CD4-positive, alpha-beta T cell (primary cell): Measurements from ENCODE around the gene NUP62. TPM values are rescaled to one million over a fixed set of nuclear protein-coding genes. Genes with fewer than 3 reads are reported as not detected.

Experiments used
- ATAC-seq: fragments of 200-7000 bp; cut with Tn5 transposase; one replicate; pipeline ENCODE4 v1.10.0; 2022; ENCODE audit warnings: mild to moderate bottlenecking; ENCODE audit not compliant: poor library complexity
- CTCF ChIA-PET: fragments of 350-600 bp; sonication (Branson Sonifier 250); formaldehyde crosslinking; loops from one replicate; lab custom pipeline; 2021; ENCODE audit warnings: antibody characterized with exemption, inconsistent platforms; lab: Charles Lee
- POLR2A ChIA-PET: fragments of 350-600 bp; sonication (Branson Sonifier 250); formaldehyde crosslinking; loops from one replicate; lab custom pipeline; 2021; ENCODE audit warnings: antibody characterized with exemption, inconsistent platforms; lab: Charles Lee
- DNase-seq, 14 experiments: peaks; one replicate each; pipeline ENCODE4 v3.0.0-alpha.2; 2013 to 2020; ENCODE audit warnings: mixed read lengths in 2 of 14
- H3K27ac ChIP-seq, 2 donors: one replicate each; pipeline versions ENCODE4 v1.5.1 to v1.7.0; 2013; ENCODE audit warnings: low read length in 2 of 2, low read depth in 1 of 2, mild to moderate bottlenecking in 1 of 2
- H3K27me3 ChIP-seq, 2 experiments: 1 replicate in 1 of 2; 2 replicates in 1 of 2; pipeline versions ENCODE4 v1.6.1 to v1.7.0; 2013; ENCODE audit warnings: low read length in 2 of 2, control low read depth in 1 of 2, mild to moderate bottlenecking in 1 of 2, moderate library complexity in 1 of 2; ENCODE audit not compliant: insufficient read depth in 2 of 2, control insufficient read depth in 1 of 2
- H3K36me3 ChIP-seq: one replicate; pipeline ENCODE4 v1.6.1; 2013; ENCODE audit warnings: low read length, control low read depth; ENCODE audit not compliant: insufficient read depth
- H3K4me1 ChIP-seq: one replicate; pipeline ENCODE4 v1.6.1; 2013; ENCODE audit warnings: low read length, control low read depth; ENCODE audit not compliant: insufficient read depth
- H3K4me3 ChIP-seq: one replicate; pipeline ENCODE4 v1.5.1; 2013; ENCODE audit warnings: mild to moderate bottlenecking, low read length, moderate library complexity
- H3K9me3 ChIP-seq, 2 experiments: 1 replicate in 1 of 2; 2 replicates in 1 of 2; pipeline versions ENCODE4 v1.6.1 to v1.7.0; 2013; ENCODE audit warnings: low read length in 2 of 2, mild to moderate bottlenecking in 2 of 2, control low read depth in 1 of 2, moderate library complexity in 1 of 2; ENCODE audit not compliant: control insufficient read depth in 1 of 2, insufficient read depth in 1 of 2
- H3K27ac Mint-ChIP-seq: one replicate; pipeline ENCODE4 v1.8.0; 2020; ENCODE audit warnings: mixed read lengths
- H3K27me3 Mint-ChIP-seq: one replicate; pipeline ENCODE4 v1.8.0; 2021; ENCODE audit warnings: mixed read lengths
- H3K36me3 Mint-ChIP-seq: one replicate; pipeline ENCODE4 v1.8.0; 2021; ENCODE audit warnings: low read depth, mixed read lengths
- H3K4me1 Mint-ChIP-seq: one replicate; pipeline ENCODE4 v1.8.0; 2021; ENCODE audit warnings: low read depth, mixed read lengths
- H3K4me3 Mint-ChIP-seq: one replicate; pipeline ENCODE4 v1.8.0; 2020; ENCODE audit warnings: mild to moderate bottlenecking, mixed read lengths
- H3K9me3 Mint-ChIP-seq: one replicate; pipeline ENCODE4 v1.8.0; 2020; ENCODE audit warnings: mixed read lengths
- CTCF ChIP-seq: fragments of 200-600 bp; IDR thresholded peaks from one replicate; pipeline ENCODE4 v1.8.0; 2022; ENCODE audit warnings: antibody characterized with exemption, mild to moderate bottlenecking
- intact Hi-C, 2 experiments: fragments of 100-400 bp; cut with DNase I in 1 of 2; cut with micrococcal nuclease in 1 of 2; formaldehyde crosslinking; loops; one replicate each; pipeline versions ENCODE4 v1.15.1 to v1.9.0; 2023 to 2025; cut with DNase I, micrococcal nuclease
- total RNA-seq, 174 experiments: library from RNA in 2 of 174; stranded (reverse) in 2 of 174; gene quantifications; one replicate each; pipeline ENCODE4 v1.2.3 and lab custom pipeline; 2021 to 2026

Gene NUP62
- total RNA-seq, 2 experiments from 2014 or later = 19.2 to 21.7 TPM

GRCh38 chr19:49859682-49860335, 69.5 kb downstream of the NUP62 start:
- Mint-ChIP-seq H3K9me3 (no peaks in the 10 kb centered on the region), H3K27ac (no peak overlapping the region), H3K36me3 (peaks cover 45% of the 10 kb centered on the region), H3K27me3 (no peaks in the 10 kb centered on the region), H3K4me3 (no peak overlapping the region), H3K4me1 (peaks cover 4% of the 10 kb centered on the region)
- no peaks in the 10 kb centered on the region for H3K27me3 ChIP-seq
- intact Hi-C loops = no loop called here
- ChIA-PET POLR2A (no interaction called here), CTCF (no interaction called here)
- ATAC-seq (no peak), DNase-seq (no peak)
- peaks cover 4% of the 10 kb centered on the region for H3K4me1 ChIP-seq
- no peak overlapping the region for H3K4me3 ChIP-seq
- peaks cover 77% of the 10 kb centered on the region for H3K36me3 ChIP-seq
- TF ChIP-seq CTCF = no peak
- H3K9me3 ChIP-seq = peaks cover 0 to 3% of the 10 kb centered on the region in 2 experiments
- H3K27ac ChIP-seq = no peak overlapping the region

- Mint-ChIP-seq H3K27ac (no peak overlapping the region), H3K4me1 (peaks cover 3% of the 10 kb centered on the region), H3K36me3 (peaks cover 30% of the 10 kb centered on the region), H3K9me3 (no peaks in the 10 kb centered on the region), H3K4me3 (no peak overlapping the region), H3K27me3 (no peaks in the 10 kb centered on the region)
- POLR2A ChIA-PET = interaction anchor here (1.0 to 1.4 kb wide), 2 partner anchors 8 to 10 kb away, joined by 3 to 5 read pairs; no protein-coding TSS in a partner anchor
- Histone ChIP-seq H3K4me1 (peaks cover 13% of the 10 kb centered on the region), H3K27ac (no peak overlapping the region), H3K9me3 (peaks cover 0 to 3% of the 10 kb centered on the region in 2 experiments), H3K36me3 (peaks cover 63% of the 10 kb centered on the region), H3K27me3 (no peaks in the 10 kb centered on the region), H3K4me3 (no peak overlapping the region)
- CTCF ChIA-PET = no interaction called here
- ATAC-seq (no peak), DNase-seq (peak in 1 of 14 experiments; percentile 18)
- no peak for TF ChIP-seq CTCF
- intact Hi-C loops = no loop called here
Measured at GRCh38 chr19:49858088-49858985, 71.0 kb downstream of the NUP62 start.

- CTCF ChIA-PET = no interaction called here
- intact Hi-C loops = no loop called here
- Mint-ChIP-seq H3K4me1 (peaks cover 5% of the 10 kb centered on the region), H3K9me3 (no peaks in the 10 kb centered on the region), H3K36me3 (peaks cover 27% of the 10 kb centered on the region), H3K4me3 (no peak overlapping the region), H3K27me3 (no peaks in the 10 kb centered on the region), H3K27ac (no peak overlapping the region)
- Histone ChIP-seq H3K27me3 (no peaks in the 10 kb centered on the region), H3K9me3 (peaks cover 0 to 3% of the 10 kb centered on the region in 2 experiments), H3K27ac (no peak overlapping the region), H3K36me3 (peaks cover 58% of the 10 kb centered on the region), H3K4me3 (no peak overlapping the region), H3K4me1 (peaks cover 14% of the 10 kb centered on the region)
- POLR2A ChIA-PET = interaction anchor here (1.0 to 1.4 kb wide), 2 partner anchors 9 to 10 kb away, joined by 3 to 5 read pairs; no protein-coding TSS in a partner anchor
- DNase-seq (no peak), ATAC-seq (no peak)
- TF ChIP-seq CTCF = no peak
Measured at GRCh38 chr19:49857838-49858087, 71.5 kb downstream of the NUP62 start.
